Left renal cortex interstitium (tissue), 4 donors: ENCODE results near the gene USP10. TPM values are rescaled to one million over a fixed set of nuclear protein-coding genes. Genes with fewer than 3 reads are reported as not detected.

Experiments used
- DNase-seq, 4 donors: peaks; one replicate each; pipeline ENCODE4 v3.0.0-alpha.2; 2013; ENCODE audit warnings: low read depth in 4 of 4, low spot score in 2 of 4, missing footprints in 1 of 4
- polyA plus RNA-seq, 4 donors: library from polyadenylated mRNA; unstranded; fragments of 120-200 nt; gene quantifications; one replicate each; pipeline ENCODE4 v1.2.1, GENCODE V29; 2013; ENCODE audit not compliant: insufficient read length in 4 of 4

The USP10 gene
- polyA plus RNA-seq, 4 donors, result 106 to 121 (median 111) TPM

- no peak for DNase-seq
Measured at GRCh38 chr16:84768061-84768807, 68.4 kb downstream of the USP10 start.

GRCh38 chr16:84768808-84769197 lies 69.0 kb downstream of the USP10 start:
- no peak for DNase-seq

- no peak for DNase-seq
Measured at GRCh38 chr16:84769416-84769815, 69.6 kb downstream of the USP10 start.

GRCh38 chr16:84773312-84773711 lies 73.5 kb downstream of the USP10 start:
- no peak for DNase-seq

- no peak for DNase-seq
Measured at GRCh38 chr16:84774810-84775209, 75.0 kb downstream of the USP10 start.

GRCh38 chr16:84775262-84775810 lies 75.5 kb downstream of the USP10 start:
- no peak for DNase-seq

GRCh38 chr16:84777435-84777834 lies 77.6 kb downstream of the USP10 start:
- DNase-seq, result no peak

- no peak for DNase-seq
Measured at GRCh38 chr16:84778720-84779119, 78.9 kb downstream of the USP10 start.

- no peak for DNase-seq
Measured at GRCh38 chr16:84780063-84780462, 80.3 kb downstream of the USP10 start.

GRCh38 chr16:84780544-84781376 lies 81.0 kb downstream of the USP10 start:
- DNase-seq, result no peak

- no peak for DNase-seq
Measured at GRCh38 chr16:84782846-84783245, 83.0 kb downstream of the USP10 start.

- peak in 2 of 4 donors; percentile 16 to 41 for DNase-seq
Measured at GRCh38 chr16:84785843-84786581, 86.2 kb downstream of the USP10 start.

GRCh38 chr16:84786605-84787262 lies 86.9 kb downstream of the USP10 start:
- no peak for DNase-seq

GRCh38 chr16:84787263-84787622 lies 87.4 kb downstream of the USP10 start:
- no peak for DNase-seq

GRCh38 chr16:84788920-84789391 lies 89.2 kb downstream of the USP10 start:
- DNase-seq, result no peak

GRCh38 chr16:84789431-84789830 lies 89.6 kb downstream of the USP10 start:
- no peak for DNase-seq

- DNase-seq, result no peak
Measured at GRCh38 chr16:84790301-84790700, 90.5 kb downstream of the USP10 start.

- no peak for DNase-seq
Measured at GRCh38 chr16:84791088-84791487, 91.3 kb downstream of the USP10 start.

GRCh38 chr16:84791501-84791900 lies 91.7 kb downstream of the USP10 start:
- no peak for DNase-seq

GRCh38 chr16:84794186-84794585 lies 94.4 kb downstream of the USP10 start:
- no peak for DNase-seq
